HL-60 (cell line): Measurements from ENCODE around the gene GTPBP8.

ENCODE experiments used
- DNase-seq, 2 experiments: peaks; one replicate each; pipeline ENCODE4 v3.0.0-alpha.2; 2010 to 2020; ENCODE audit warnings: low read depth in 1 of 2, low spot score in 1 of 2
- H3K27ac ChIP-seq: fragments of 250-450 bp; sonication (Bioruptor Pico); replicated peaks from 2 replicates; pipeline ENCODE4 v1.5.1; 2020; ENCODE audit warnings: mild to moderate bottlenecking, moderate library complexity
- H3K27me3 ChIP-seq: fragments of 250-450 bp; sonication (Bioruptor Pico); 2 replicates; pipeline ENCODE4 v1.5.1; 2021; ENCODE audit warnings: mild to moderate bottlenecking, moderate library complexity; ENCODE audit not compliant: insufficient read depth, poor library complexity, severe bottlenecking
- H3K4me3 ChIP-seq: replicated peaks from 2 replicates; pipeline ENCODE4 v1.5.1; 2011; ENCODE audit warnings: mild to moderate bottlenecking, control low read depth, low read length; ENCODE audit not compliant: insufficient read depth
- CTCF ChIP-seq: IDR thresholded peaks from one replicate; pipeline ENCODE4 v1.5.1; 2011; ENCODE audit warnings: low read length, control low read depth, inconsistent platforms; ENCODE audit not compliant: insufficient read depth
- GABPA ChIP-seq: IDR thresholded peaks from 2 replicates; pipeline ENCODE4 v1.6.1; 2012; ENCODE audit warnings: low read depth
- POLR2AphosphoS5 ChIP-seq: IDR thresholded peaks from 2 replicates; pipeline ENCODE4 v1.6.1; 2012; ENCODE audit warnings: low read depth
- REST ChIP-seq: IDR thresholded peaks from 2 replicates; pipeline ENCODE4 v1.6.1; 2012; ENCODE audit warnings: low read depth; ENCODE audit not compliant: insufficient replicate concordance
- SPI1 ChIP-seq: IDR thresholded peaks from 2 replicates; pipeline ENCODE4 v1.6.1; 2012; ENCODE audit warnings: low read depth, mild to moderate bottlenecking, borderline replicate concordance

Gene GTPBP8

GRCh38 chr3:112973325-112974177, 17.2 kb upstream of the GTPBP8 start:
- no peak overlapping the region for H3K4me3 ChIP-seq
- H3K27ac ChIP-seq: no peak overlapping the region
- H3K27me3 ChIP-seq: no peaks in the 10 kb centered on the region
- no peak for DNase-seq
- TF ChIP-seq CTCF (no peak), POLR2AphosphoS5 (no peak)

- Histone ChIP-seq H3K27ac (no peak overlapping the region), H3K27me3 (no peaks in the 10 kb centered on the region), H3K4me3 (no peak overlapping the region)
- DNase-seq: no peak
- TF ChIP-seq REST (no peak), GABPA (no peak), POLR2AphosphoS5 (no peak), CTCF (no peak), SPI1 (no peak)
These were observed 16.6 kb upstream of the GTPBP8 start for GRCh38 chr3:112974178-112974517.

- H3K4me3 ChIP-seq: no peak within 1 kb of the TSS
- DNase-seq: no peak
These were observed 15.9 kb upstream of the GTPBP8 start, which contains the start of gene CD200R1 for GRCh38 chr3:112974894-112975293. CD200R1 (minus strand) TSS chr3:112975103; CDS start chr3:112974857, 246 bp downstream.

More at GRCh38 chr3:112974894-112975293, 15.9 kb upstream of the GTPBP8 start, which contains the start of gene CD200R1:
- no peak within 1 kb of the TSS for H3K27ac ChIP-seq
- H3K27me3 ChIP-seq: no peaks in the 10 kb centered on the region
- TF ChIP-seq GABPA (no peak), CTCF (no peak), REST (no peak), SPI1 (no peak), POLR2AphosphoS5 (no peak)
